T-helper 1 cell (primary cell): ENCODE measurements around the gene COG7.
A peak's percentile ranks its signal among the peaks of the same experiment; 100 is the strongest.
"Not testable (repeated sequence)": the region's sequence is repeated elsewhere in the genome, so short reads cannot be mapped to it uniquely, and the experiment has no call there.

ENCODE experiments used
- DNase-seq, 5 donors: peaks; one replicate each; pipeline ENCODE4 v3.0.0-alpha.2; 2012 to 2020
- total RNA-seq, 4 donors: gene quantifications; one replicate each; lab custom pipeline; 2026; lab: John Stamatoyannopoulos, UW

COG7 gene
- 13.3 to 25.9 (median 23.6) reads per million in 4 donors for total RNA-seq

DNA sequence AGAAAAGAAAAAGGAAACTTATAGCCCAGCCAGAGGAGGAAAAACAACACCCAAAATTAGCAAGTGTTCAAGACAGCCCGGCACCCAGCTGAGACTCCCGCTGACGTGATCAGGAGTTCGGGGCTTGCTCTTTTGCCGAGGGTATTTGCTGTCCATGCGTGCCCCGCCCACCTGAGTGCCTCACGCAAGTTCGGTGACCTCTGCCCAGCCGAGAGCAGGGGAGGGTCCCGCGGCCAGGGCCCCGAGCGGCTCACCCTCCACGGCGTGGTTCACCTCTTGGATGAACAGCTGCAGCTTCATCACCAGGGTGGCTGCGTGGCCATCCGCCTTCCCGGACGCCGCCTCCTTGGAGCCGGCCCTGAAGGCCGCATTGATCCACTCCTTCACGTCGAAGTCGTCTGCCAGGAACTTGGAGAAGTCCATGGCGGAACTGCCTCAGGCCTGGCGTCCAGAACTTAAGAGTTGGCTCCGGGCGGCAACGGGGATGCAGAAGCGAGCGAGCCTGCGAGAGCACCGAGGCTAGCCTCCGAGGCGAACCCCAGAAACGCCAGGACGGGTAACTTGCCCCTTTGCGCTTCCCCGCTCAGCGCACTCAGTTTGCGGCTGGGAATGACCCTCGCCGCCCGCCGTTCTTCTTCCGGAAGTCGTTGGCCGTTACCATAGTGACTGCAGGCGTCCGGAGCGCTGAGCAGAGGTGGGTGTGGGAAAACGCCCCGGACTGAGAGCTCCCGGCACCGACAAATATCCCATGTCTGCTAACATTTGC, at the start of gene COG7:
TSS of gene COG7 (minus strand) at position 618 of the 766 bp plus-strand sequence. CDS start at position 423, 195 bp downstream.
- peak; percentile 55 to 84 (median 70) for DNase-seq

DNA sequence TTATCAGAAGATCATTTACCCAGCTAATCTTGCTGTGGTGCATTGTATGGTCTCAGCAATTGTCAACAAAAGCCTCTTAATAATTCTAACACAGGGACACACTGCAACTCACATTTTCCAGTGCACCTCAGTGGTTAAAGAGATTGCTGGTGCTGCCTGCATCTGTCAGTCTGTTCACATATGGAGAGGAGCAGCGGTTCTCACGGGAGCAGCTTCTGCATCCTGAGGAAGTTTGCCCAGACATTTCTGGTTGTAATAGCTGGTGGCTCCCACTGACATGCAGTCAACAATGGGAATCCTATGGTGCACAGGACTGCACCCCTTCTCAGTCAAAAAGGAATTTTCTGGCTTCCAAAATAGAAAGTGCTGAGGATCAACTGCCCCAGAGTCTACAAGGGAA, 49.5 kb upstream of the COG7 start:
- no peak for DNase-seq

DNA sequence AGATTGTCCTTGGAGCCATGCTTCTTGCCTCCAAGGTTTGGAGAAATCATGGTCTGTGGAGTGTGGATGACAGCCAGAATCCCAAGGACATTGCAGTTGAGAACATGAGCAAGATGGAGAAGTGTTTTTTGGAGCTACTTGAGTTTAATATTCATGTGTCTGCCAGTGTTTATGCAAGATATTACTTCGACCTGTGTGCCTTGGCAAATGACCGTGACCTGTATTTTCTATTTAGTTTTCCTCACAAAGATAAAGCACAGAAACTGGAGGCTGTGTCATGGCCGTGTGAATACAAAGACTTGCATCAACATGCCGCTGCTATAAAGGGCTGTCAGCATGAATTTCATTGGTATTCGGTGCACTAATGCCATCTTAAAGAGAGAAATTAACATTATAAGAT, 48.3 kb upstream of the COG7 start:
- no peak for DNase-seq

DNA sequence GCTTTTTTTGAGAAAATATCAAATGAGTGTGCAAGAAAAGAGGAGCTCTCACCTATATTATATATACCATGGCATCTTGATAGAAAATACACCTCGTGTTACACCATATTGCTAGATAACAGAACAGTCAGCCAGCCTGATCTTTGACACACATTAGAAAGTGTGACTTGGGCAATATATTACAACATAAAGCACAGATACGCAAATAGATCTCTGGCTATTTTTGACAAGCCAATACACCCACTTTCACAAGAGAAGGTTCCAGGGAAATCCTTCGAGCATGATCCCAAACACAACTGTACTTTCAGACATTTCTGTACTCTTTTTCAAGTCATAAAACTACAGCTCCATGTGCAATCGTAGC, 47.9 kb upstream of the COG7 start:
- no peak for DNase-seq

DNA sequence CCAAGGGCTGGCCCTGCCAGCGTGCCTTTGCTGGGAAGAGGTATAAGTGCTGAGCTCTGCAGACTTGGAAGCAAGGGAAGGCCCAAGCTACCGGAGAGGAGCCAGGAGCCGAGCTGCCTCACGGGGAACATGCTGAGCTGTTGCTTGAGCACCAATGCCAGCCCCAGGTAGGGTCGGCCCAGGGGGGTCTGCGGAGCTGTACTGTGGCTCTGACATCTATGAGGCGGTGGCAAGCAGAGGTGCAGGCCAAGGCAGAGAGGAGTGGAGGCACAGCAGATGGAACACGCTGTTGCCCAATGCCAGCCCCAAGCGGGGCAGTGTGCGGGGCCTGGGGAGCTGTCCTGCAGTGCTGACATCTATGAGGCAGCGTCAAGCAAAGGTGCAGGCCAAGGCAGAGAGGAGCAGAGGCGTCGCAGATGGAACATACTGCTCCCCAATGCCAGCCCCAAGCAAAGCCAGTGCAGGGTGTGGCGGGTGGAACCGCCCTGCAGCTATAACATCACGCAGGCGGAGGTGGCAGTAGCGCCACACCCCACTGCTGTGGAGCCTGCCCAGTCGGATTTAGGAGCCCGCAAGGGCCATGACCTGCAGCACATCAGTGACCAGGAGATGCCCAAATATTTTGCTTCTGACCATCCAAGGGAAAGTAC, 47.3 kb upstream of the COG7 start:
- no peak for DNase-seq

DNA sequence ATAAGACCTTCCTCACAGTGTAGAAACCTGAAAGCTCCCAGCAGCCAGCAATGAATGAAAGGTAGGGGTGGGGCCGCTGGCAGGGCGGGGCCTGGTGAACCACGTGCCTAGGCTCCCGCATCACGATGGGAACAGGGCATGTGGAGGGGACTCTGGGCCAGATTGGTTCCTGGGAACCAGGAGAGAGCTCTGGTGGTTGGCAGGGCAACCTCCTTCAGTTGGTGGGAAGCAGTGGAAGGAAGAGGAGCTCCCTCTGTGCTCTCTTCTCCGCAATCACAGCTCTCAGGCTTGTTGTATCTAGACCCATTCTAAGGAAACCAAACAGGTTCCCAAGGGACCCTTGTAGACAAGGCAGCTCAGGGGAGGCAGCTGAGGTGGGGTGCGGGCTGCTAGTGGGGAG, 46.8 kb upstream of the COG7 start:
- no peak for DNase-seq

DNA sequence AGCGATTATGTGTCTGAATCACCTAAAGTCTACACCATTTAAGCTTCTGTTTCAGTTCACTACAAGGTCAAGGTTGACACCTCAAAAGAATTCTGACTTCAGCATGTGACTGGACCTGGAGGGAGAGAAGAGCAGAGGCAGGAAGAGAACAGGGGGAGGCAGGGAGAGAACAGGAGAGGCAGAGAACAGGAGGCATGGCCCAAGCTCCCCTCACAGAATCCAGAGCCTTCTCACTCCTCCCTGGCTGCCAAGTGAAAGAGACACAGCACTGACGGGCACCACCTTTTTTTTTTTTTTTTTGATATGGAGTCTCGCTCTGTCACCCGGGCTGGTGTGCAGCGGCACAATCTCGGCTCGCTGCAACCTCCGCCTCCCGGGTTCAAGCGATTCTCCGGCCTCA, 45.9 kb upstream of the COG7 start:
- DNase-seq: no peak

DNA sequence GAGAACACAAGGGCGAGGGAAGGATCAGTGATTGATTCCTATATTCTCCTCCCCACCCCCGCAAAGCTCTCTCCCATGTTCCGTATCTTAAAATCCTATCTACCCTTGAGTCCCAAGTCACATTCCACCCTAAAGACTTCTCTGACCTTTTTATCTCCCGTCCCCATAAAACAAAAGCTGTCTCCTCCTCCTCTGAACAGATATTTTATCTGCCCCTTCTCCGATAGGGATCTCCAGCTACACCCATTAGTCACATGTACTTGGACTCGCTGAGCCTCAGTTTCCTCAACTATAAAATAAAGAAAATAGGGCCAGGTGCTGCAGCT, 44.5 kb upstream of the COG7 start:
- no peak for DNase-seq

DNA sequence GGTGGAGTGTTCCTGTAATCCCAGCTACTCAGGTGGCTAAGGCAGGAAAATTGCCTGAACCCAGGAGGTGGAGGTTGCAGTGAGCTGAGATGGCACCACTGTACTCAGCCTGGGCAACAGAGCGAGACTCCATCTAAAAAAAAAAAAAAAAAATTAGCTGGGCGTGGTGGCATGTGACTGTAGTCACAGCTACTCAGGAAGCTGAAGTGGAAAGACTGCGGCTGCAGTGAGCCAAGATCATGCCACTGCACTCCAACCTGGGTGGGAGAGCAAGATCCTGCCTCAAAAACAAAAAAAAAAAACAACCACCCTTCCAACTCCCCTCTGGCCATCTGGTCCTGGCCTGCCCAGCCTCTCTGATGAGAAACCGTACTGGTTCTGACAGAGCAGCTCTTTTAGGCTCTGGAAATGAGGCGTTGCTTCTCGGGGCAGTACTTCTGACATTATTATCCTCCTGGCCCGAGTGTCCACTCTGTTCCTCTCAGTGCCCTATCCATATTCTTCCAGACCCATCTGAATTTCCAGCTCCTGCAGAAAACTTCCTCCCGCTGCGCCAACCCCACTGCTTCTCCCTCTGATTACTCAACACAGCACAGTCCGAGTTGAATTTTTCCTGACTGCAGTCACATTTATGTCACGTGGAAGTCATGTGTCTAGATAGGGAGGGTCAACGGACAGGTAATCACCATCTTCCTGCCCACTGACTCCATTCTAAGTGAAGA, 44.0 kb upstream of the COG7 start:
- DNase-seq: no peak

DNA sequence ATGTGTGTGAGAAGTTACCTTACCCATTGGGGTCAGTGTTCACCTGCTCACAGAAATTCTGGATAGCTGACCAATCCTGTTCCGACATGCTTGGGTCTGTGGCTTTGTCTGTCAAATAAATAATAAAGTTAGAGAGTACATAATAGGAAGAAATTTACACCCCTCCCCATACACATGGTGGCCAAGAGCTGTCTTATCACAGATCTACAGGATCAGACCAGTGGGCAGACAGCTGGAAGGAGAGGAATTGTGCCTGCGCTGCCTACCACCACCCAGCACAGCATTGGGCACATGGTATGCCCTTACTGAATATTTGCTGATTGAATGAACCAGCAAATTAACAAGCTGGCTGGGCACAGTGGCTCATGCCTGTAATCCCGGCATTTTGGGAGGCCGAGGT, 42.7 kb upstream of the COG7 start:
- DNase-seq: no peak

DNA sequence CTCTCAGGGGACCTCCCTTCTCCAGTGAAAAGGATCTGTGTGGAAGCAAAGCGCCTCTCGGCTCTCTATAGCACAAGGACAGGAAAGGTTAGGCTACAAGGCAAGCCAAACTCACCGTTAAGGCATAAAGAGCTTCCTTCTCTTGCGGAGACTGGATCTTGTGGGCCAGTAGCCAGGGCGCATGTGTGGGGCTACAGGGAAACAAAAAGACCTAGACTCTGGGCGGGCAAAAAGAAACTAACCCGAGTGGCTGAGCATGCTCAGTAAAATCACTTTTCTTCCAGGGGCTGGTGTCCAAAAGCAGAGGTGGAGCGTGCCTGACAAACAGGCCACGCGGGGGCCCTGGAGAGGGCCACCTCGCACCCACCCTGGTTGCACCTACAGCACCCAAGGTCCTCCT, 41.2 kb upstream of the COG7 start:
- no peak for DNase-seq

DNA sequence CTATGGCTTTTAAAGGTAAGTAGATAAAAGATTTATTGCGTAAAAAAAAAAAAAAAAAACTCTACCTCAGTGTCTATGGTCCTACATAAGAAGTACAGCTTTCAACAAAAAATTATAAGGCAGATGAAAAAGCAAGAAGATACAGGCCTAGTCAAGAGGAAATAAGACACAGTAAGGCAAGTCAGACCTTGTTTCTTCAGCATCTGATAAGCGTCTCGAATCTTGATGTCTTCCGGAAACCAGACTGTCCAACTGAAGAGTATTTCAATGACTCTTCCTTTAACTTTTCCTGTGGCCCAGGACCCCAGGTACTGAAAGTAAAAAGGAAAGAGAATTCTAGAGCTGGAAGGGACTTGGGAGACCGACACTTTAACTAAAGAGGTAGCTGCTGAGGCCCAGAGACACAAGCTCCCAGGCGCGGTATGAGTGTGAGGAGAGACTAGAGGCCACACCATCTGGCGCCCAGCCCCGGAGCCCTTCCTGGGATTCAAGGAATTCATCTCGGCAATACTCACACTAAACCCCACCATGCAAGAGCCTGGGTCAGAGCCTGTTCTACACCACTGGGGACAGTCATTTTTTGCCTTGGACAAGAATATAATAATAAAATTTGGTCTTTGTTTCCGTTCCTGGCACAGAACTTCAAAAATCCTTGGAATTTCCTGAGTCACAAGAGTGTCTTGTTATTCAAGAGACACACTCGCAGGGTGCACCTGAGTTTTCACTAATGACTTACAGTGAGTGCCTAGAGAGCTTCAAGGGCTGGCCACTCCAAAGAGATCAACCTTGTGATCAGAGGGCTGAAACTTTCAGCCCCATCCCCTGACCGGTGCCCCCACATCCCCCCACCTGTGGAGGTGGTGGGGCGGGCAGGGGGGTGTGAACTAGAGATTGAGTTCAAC, 38.8 kb upstream of the COG7 start:
- no peak for DNase-seq

DNA sequence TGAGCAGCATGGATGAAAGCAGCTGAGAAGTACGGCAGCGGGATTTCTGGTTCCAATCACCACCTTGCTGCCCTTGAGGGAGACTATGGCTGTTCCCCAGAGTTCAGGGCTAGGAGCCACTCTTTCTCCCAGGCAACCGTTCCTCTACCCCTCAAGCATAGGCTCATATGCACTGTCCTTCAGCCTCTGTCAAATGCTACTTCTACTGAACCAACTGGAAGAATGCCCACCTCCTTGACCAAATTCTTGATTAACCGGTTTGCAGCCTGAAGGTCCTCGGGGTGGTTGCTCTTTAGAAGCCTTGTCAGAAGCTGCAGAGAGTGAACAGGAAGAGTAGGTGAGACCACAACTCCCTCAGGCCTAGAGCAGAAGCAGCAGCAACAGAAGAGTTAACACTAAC, 33.5 kb upstream of the COG7 start:
- no peak for DNase-seq

DNA sequence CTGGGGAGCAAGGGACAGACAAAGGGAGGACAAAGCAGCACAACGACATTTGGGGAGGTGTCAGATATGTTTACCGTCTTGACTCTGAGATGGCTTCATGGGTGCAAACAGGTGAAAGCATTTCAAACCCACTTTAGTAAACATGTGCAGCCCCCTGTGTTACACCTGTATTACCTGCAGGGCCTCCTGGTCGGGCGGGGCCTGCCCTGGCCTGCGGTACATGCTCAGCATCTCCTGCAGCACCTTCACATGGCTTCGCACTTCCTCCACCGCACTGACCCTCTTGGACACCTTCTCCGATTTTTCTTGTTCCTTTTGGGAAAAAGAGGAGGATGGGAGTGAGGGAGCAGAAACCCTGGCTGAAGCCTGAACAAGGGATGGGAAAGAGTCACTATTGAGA, 32.9 kb upstream of the COG7 start:
- DNase-seq: no peak

DNA sequence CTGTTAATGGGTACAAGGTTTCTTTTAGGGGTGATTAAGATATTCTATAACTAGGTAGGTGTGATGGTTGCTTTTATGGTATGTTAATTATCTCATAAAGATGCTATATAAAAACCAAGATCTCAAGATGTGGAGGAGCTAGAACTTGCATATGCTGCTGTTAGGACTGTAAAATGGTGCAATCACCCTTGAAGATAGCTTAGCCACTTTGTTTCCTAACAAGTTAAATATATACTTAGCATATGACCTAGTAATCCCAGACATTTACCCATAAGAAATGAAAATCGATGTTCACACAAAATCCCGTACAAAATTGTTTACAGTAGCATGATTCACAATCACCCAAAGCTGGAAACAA, 32.2 kb upstream of the COG7 start:
- DNase-seq: no peak

DNA sequence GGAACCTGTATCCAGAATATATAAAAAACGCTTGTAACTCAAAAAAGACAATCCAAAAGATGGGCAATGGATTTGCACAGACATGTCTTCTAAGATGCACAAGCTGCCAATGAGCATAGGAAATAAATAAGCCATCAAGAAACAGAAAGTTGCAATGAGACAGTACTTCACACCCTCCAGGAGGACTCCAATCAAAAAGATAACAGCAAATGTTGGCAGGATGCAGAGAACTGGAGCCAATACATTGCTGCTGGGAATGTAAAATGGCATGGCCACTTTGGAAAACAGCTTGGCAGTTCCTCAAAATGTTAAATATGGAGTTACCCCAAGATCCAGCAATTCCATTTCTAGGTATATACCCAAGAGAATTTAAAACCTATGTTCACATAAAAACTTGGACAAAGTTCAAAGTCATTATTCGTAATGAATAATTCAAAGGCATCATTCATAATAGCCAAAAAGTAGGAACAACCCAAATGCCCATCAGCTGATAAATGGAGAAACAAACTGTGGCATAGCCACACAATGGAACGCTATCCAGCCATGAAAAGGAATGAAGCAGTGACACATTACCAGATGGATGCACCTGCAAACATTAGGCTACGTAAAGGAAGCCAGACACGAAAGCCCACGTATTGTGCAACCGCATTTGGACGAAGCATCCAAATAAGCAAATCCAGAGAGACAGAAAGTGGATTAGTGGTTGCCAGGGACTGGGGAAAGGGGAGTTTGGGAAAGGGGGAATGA, 31.7 kb upstream of the COG7 start:
- DNase-seq: no peak

DNA sequence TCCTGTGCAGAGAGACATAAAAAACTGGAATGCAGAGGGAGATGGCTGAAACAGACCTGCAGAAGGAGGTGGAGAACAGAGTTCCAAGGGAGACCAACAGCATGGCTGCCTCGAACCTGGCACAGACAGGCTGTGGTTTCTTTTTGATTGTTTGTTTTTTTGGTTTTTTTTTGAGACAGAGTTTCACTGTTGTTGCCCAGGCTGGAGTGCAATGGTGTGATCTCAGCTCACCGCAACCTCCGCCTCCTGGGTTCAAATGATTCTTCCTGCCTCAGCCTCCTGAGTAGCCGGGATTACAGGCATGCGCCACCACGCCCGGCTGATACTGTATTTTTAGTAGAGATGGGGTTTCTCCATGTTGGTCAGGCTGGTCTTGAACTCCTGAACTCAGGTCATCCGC, 30.5 kb upstream of the COG7 start:
- not testable (repeated sequence) for DNase-seq

DNA sequence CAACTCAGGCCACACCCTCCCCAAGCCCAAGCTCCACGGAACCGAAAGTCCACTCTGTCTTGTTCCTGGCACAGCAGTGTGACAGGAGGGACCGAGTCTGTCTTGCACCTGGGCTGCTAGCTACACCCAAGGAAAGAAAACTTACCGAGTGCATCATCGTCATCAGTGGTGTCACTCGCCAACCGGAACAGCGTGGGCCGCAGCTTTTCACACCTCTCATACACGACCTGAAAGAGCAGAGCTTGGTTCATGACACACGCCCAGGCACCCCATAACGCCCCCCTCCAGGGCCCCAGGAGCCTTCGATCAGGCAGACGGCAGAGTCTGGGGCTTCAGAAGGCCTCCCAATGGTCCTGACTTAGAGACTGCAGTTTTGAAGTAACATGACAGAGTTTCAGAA, 29.8 kb upstream of the COG7 start:
- DNase-seq: peak in 4 of 5 donors; percentile 12 to 40 (median 26)

DNA sequence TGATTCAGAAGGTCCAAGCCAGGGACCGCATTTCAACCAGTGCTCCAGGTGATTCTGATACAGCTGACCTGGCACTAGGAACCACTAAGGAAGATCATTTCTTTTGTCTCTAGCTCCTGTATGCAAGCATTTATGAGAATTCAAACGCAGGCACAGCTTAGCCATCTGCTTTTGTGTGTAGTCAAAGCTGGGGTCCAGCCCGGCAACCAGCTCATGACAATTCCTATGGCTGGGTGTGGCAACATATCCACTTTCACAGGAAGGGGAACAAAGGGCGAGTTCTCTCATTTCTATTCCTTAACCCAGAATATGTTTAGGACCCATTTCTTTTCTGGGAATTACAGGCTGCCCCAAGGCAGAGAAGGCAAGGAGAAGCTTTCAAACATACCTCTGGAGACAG, 27.3 kb upstream of the COG7 start:
- DNase-seq: no peak

DNA sequence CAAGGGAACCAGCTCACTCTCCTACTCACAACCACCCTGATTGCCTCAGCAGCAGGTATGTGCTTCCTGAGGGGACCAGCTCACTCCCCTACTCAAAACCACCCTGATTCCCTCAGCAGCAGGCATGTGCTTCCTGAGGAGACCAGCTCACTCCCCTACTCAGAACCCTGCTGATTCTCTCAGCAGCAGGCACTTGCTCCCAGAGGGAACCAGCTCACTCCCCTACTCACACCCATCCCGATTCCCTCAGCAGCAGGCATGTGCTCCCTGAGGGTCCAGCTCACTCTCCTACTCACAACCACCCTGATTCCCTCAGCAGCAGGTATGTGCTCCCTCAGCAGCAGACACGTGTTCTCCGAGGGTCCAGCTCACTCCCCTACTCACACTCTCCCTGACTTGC, 26.1 kb upstream of the COG7 start:
- DNase-seq: no peak

DNA sequence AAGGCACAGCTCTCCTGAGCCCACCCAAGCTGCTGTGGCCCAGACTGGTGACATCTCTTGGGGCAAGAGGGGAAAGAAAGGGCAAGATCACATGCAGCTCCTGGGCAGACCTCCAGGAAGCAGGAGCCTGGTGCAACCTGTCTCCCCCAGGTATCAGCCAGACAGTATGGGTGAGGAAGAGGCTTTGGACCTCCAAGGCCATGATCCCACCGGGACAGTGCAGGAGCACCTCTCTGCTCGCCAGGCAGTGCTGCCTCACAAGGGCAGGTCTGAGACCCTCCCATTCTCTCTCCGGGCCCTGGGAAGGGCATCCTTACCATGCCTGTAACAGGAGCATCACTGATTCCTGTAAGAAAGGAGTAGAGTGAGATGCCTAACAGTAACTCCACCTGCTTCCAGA, 25.6 kb upstream of the COG7 start:
- DNase-seq: no peak

DNA sequence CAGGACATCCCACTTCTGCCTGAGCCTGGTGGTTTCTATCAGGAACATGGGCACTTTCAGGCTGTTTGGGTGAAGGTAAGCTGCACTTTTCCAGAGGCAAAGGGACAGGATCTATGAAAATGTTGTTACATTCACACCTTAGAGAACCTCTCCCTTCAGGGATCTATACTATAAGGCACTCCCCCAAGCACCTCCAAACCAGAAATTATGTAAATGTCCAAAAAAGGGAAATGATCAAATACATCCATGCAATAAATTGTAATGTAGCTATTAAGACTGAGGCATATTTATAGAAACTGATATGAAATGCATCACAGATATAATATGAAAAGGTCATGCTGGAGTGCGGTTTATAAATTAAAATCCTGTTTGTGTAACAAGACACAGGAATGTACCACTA, 23.3 kb upstream of the COG7 start:
- no peak for DNase-seq
